Stimulated activated CD4-positive, alpha-beta T cell treated with anti-CD3 and anti-CD28 coated beads, Interleukin-4, amount 100 ng/mL, for 4 hours (primary cell): ENCODE measurements around the gene AGT.
"Not testable (repeated sequence)": the region's sequence is repeated elsewhere in the genome, so short reads cannot be mapped to it uniquely, and the experiment has no call there.

Source experiments
- DNase-seq, 2 experiments: peaks; one replicate each; pipeline ENCODE4 v3.0.0-alpha.2; 2020

The AGT gene

GRCh38 chr1:230743899-230744298 lies 30.0 kb upstream of the AGT start:
- DNase-seq, result no peak

- no peak for DNase-seq
These were observed 25.8 kb upstream of the AGT start for GRCh38 chr1:230739564-230740290.

GRCh38 chr1:230737622-230738262 lies 23.8 kb upstream of the AGT start:
- DNase-seq, result no peak

GRCh38 chr1:230735447-230735846 lies 21.5 kb upstream of the AGT start:
- DNase-seq, result no peak

GRCh38 chr1:230730977-230731376 lies 17.1 kb upstream of the AGT start:
- no peak for DNase-seq

GRCh38 chr1:230728710-230729392 lies 14.9 kb upstream of the AGT start:
- DNase-seq, result no peak

GRCh38 chr1:230725256-230726012 lies 11.5 kb upstream of the AGT start:
- no peak for DNase-seq

GRCh38 chr1:230721849-230722522 lies 8.1 kb upstream of the AGT start:
- DNase-seq, result not testable (repeated sequence)

- no peak for DNase-seq
These were observed 3.3 kb upstream of the AGT start for GRCh38 chr1:230717251-230717650.

GRCh38 chr1:230716453-230716852 lies 2.5 kb upstream of the AGT start:
- DNase-seq, result not testable (repeated sequence)

- no peak for DNase-seq
These were observed 1.6 kb upstream of the AGT start for GRCh38 chr1:230715510-230715909.

GRCh38 chr1:230713547-230713914 lies 391 bp downstream of the AGT start:
- DNase-seq, result no peak

- DNase-seq, result no peak
These were observed 784 bp downstream of the AGT start for GRCh38 chr1:230713138-230713537.

- DNase-seq, result no peak
These were observed 1.4 kb downstream of the AGT start for GRCh38 chr1:230712470-230712942.

GRCh38 chr1:230711245-230711644 lies 2.7 kb downstream of the AGT start:
- DNase-seq, result no peak

- DNase-seq, result no peak
These were observed 3.4 kb downstream of the AGT start for GRCh38 chr1:230710543-230710904.

- DNase-seq, result no peak
These were observed 4.0 kb downstream of the AGT start for GRCh38 chr1:230709619-230710542.

- DNase-seq, result no peak
These were observed 5.0 kb downstream of the AGT start for GRCh38 chr1:230708631-230709580.

GRCh38 chr1:230707732-230708630 lies 5.9 kb downstream of the AGT start:
- no peak for DNase-seq
